GM23248 (cell line): ENCODE data around the gene ERICH2. TPM values are rescaled to one million over a fixed set of nuclear protein-coding genes. Genes with fewer than 3 reads are reported as not detected.
"Not testable (repeated sequence)": the region's sequence is repeated elsewhere in the genome, so short reads cannot be mapped to it uniquely, and the experiment has no call there.

Experiments
- DNase-seq: peaks from one replicate; pipeline ENCODE4 v3.0.0-alpha.2; 2015
- H2AFZ ChIP-seq: fragments of 200-600 bp; sonication (generic); 2 replicates; pipeline ENCODE4 v1.6.1; 2016; ENCODE audit warnings: antibody characterized with exemption
- H3F3A ChIP-seq: fragments of 200-600 bp; sonication (generic); 2 replicates; pipeline ENCODE4 v1.6.1; 2016; ENCODE audit warnings: mild to moderate bottlenecking, antibody characterized with exemption, mixed run types; ENCODE audit not compliant: insufficient read depth
- H3K27ac ChIP-seq: fragments of 200-600 bp; sonication (generic); 2 replicates; pipeline ENCODE4 v1.5.1; 2016; ENCODE audit warnings: mild to moderate bottlenecking
- H3K27me3 ChIP-seq: fragments of 200-600 bp; sonication (generic); replicated peaks from 2 replicates; pipeline ENCODE4 v1.6.1; 2016; ENCODE audit warnings: mild to moderate bottlenecking; ENCODE audit not compliant: insufficient read depth
- H3K36me3 ChIP-seq: fragments of 200-600 bp; sonication (generic); 2 replicates; pipeline ENCODE4 v1.6.1; 2016; ENCODE audit warnings: low read depth, mild to moderate bottlenecking
- H3K4me1 ChIP-seq: fragments of 200-600 bp; sonication (generic); 2 replicates; pipeline ENCODE4 v1.6.1; 2016; ENCODE audit warnings: mild to moderate bottlenecking; ENCODE audit not compliant: insufficient read depth
- H3K4me2 ChIP-seq: fragments of 200-600 bp; sonication (generic); one replicate; pipeline ENCODE4 v1.6.1; 2016; ENCODE audit warnings: mild to moderate bottlenecking; ENCODE audit not compliant: unreplicated experiment
- H3K4me3 ChIP-seq: fragments of 200-600 bp; sonication (generic); 2 replicates; pipeline ENCODE4 v1.5.1; 2016; ENCODE audit warnings: mild to moderate bottlenecking
- H3K79me2 ChIP-seq: fragments of 200-600 bp; sonication (generic); 2 replicates; pipeline ENCODE4 v1.6.1; 2016; ENCODE audit warnings: mild to moderate bottlenecking; ENCODE audit not compliant: insufficient read depth
- H3K9ac ChIP-seq: fragments of 200-600 bp; sonication (generic); 2 replicates; pipeline ENCODE4 v1.6.1; 2016; ENCODE audit warnings: mild to moderate bottlenecking
- H3K9me2 ChIP-seq: fragments of 200-600 bp; sonication (generic); 2 replicates; pipeline ENCODE4 v1.6.1; 2016; ENCODE audit warnings: mixed run types, mild to moderate bottlenecking, moderate library complexity; ENCODE audit not compliant: insufficient read depth
- H3K9me3 ChIP-seq: fragments of 200-600 bp; sonication (generic); one replicate; pipeline ENCODE4 v1.6.1; 2017; ENCODE audit warnings: low read depth
- H4K20me1 ChIP-seq: fragments of 200-600 bp; sonication (generic); 2 replicates; pipeline ENCODE4 v1.6.0; 2016; ENCODE audit not compliant: insufficient read depth
- EZH2 ChIP-seq: fragments of 200-600 bp; sonication (generic); IDR thresholded peaks from 2 replicates; pipeline ENCODE4 v1.6.1; 2018; ENCODE audit warnings: antibody characterized with exemption, mild to moderate bottlenecking; ENCODE audit not compliant: insufficient read depth, poor library complexity, severe bottlenecking
- EZH2phosphoT487 ChIP-seq: fragments of 200-600 bp; sonication (generic); IDR thresholded peaks from 2 replicates; pipeline ENCODE4 v1.6.1; 2018; ENCODE audit warnings: antibody characterized with exemption, moderate library complexity, mild to moderate bottlenecking, low read depth; ENCODE audit not compliant: insufficient read depth
- WGBS, 2 experiments: methylation state at CpG; one replicate each; pipeline ENCODE4 v1.1.6; 2015 to 2017; ENCODE audit warnings: low lambda C conversion rate in 2 of 2, low coverage in 1 of 2; ENCODE audit errors: missing lambda C conversion rate in 2 of 2; 5-methylcytosine and 5-hydroxymethylcytosine counted together
- in situ Hi-C: fragments of 300-500 bp; cut with MboI; formaldehyde crosslinking; loops from 2 replicates; pipeline ENCODE4 v1.15.0; 2020
- polyA plus RNA-seq: library from polyadenylated mRNA; unstranded; fragments of >200 nt; fragmentation: Nextera tagmentation; extraction: Ambion mirVana; gene quantifications from 2 replicates; pipeline ENCODE4 v1.2.1, GENCODE V29; 2016
- total RNA-seq: library from RNA; depleted of rRNA; stranded (reverse); fragments of >200 nt; shearing (Covaris generic); gene quantifications from 2 replicates; pipeline ENCODE4 v1.2.3, GENCODE V29; 2014

ERICH2 gene
- total and polyA plus RNA-seq, 2 experiments from 2014 or later = not detected

DNA sequence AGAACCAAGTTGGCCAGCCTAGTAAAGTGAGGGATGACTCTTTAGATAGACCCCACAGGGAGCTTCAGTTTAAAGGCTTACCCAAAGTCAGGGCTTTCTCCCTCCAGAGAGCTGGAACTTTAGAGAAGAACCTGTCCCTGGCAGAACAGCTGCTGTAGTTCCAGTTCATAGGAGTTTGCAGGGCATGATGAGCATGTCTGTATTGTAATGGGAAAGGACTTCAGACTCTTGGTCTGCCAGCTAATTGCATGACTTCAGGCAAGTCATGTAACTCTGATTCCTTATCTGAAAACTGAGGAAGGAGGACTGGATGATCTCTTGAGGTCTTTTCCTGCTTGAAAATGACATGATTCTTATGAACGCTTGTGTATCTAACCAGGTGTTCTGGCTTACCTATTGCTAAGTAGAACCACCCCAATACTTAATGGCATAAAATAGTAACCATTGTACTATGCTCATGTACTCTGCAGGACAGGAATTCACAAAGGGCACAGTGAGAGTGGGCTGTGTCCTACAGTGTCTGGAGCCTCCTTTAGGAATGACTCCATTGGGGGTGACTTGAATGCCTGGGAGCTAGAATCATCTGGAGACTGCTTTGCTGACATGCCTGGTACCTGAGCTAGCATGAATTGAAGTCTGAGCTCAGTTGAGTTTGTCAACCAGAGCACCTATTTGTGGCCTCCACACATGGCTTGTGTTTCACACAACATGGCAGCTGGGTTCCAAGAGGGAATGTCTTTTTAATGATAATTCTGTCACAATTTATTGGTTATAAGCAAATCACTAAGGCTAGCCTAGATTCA, 36.2 kb upstream of the ERICH2 start:
- in situ Hi-C loops = no loop called here
- Histone ChIP-seq H3K9me2 (no peaks in the 10 kb centered on the region), H3K27ac (no peak overlapping the region), H4K20me1 (no peaks in the 10 kb centered on the region), H3K4me3 (no peak overlapping the region), H3F3A (peaks cover 6% of the 10 kb centered on the region), H3K4me2 (no peak overlapping the region), H2AFZ (no peak overlapping the region), H3K9ac (no peak overlapping the region), H3K36me3 (no peaks in the 10 kb centered on the region), H3K27me3 (peaks cover 7% of the 10 kb centered on the region; the same call in 1 of the 2 replicates), H3K4me1 (peaks cover 7% of the 10 kb centered on the region), H3K9me3 (no peaks in the 10 kb centered on the region), H3K79me2 (no peaks in the 10 kb centered on the region)
- DNase-seq = no peak
- WGBS, 2 experiments = 0 to 5% methylated on average over 1 of the region's 1 CpG
- no peak for TF ChIP-seq EZH2

DNA sequence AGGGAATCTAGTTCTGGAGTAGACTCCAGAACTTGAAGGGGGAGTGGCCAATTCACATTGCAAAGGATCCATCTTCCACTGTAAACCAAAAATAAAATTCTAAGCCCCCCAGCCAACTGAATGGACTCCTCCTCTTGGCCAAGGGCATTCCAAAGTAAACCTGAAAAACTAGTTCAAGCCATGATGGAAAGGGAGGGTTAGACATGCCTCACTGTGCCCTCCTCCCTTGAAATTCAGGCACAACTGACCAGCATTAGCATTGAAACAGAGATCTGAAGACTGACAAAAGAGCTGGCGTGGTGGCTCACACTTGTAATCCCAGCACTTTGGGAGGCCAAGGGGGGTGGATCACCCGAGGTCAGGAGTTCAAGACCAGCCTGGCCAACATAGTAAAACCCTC, 35.6 kb upstream of the ERICH2 start:
- H3K4me1 ChIP-seq = peaks cover 12% of the 10 kb centered on the region
- H3K9me2 ChIP-seq, in situ Hi-C loops, H4K20me1 ChIP-seq, H2AFZ ChIP-seq, H3K27ac ChIP-seq, H3K4me3 ChIP-seq, H3F3A ChIP-seq, H3K9me3 ChIP-seq, H3K27me3 ChIP-seq, H3K4me2 ChIP-seq, H3K36me3 ChIP-seq, DNase-seq, H3K79me2 ChIP-seq, H3K9ac ChIP-seq: not testable (repeated sequence)
- 29 to 51% methylated on average over 2 of the region's 2 CpGs for WGBS, 2 experiments

DNA sequence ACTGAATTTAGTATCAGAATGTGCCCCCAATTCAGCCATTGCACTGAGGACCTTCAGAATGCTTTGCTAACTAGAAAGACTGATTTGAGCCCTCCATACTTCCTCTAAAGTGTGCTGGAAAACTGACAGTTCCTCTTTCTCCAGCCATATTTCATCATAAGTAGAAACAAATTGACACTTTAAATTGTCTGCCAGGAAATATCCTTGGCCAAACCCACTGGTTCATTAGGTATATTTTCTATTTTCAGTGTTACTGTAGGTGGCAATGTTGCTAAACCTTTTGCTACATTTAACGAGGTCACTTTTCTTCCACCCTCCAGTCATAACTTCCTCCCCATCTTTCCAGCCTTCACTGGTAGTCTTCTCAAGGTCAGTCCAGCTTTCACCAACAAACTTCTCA, 33.5 kb upstream of the ERICH2 start:
- no peaks in the 10 kb centered on the region for H3K9me2 ChIP-seq
- no peak overlapping the region for H2AFZ ChIP-seq
- H3K9me3 ChIP-seq = no peaks in the 10 kb centered on the region
- peaks cover 7% of the 10 kb centered on the region for H3K27me3 ChIP-seq
- H3K4me2 ChIP-seq = no peak overlapping the region
- no peaks in the 10 kb centered on the region for H4K20me1 ChIP-seq
- no peak overlapping the region for H3K9ac ChIP-seq
- H3K4me3 ChIP-seq = no peak overlapping the region
- no peak overlapping the region for H3K27ac ChIP-seq
- H3F3A ChIP-seq = peaks cover 9% of the 10 kb centered on the region
- no peaks in the 10 kb centered on the region for H3K36me3 ChIP-seq
- DNase-seq = no peak
- TF ChIP-seq EZH2phosphoT487 (no peak), EZH2 (no peak)
- whole genome bisulfite sequencing, 2 experiments = 59 to 71% methylated on average over 1 of the region's 1 CpG
- H3K79me2 ChIP-seq = no peaks in the 10 kb centered on the region
- H3K4me1 ChIP-seq = peaks cover 13% of the 10 kb centered on the region
- in situ Hi-C loops = no loop called here

DNA sequence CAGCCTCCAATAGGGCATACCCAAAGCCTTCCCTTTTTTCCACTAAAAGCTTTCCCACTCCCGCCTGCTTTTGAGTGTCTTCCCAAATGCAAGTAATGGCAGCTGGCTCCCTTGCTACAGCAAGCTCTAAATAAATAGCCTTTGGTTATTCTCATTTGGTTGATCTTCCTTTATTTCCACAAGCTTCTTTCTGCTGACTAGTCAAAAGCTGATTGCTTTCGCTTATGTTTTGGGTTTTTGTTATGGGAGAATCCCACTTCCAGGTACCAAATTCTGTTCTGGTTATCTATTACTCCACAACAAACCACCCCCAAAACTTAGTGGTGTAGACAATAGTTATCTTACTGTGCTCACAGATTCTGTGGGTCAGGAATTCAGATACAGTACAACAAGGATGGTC, 32.8 kb upstream of the ERICH2 start:
- Histone ChIP-seq H3K4me3 (no peak overlapping the region), H3K36me3 (no peaks in the 10 kb centered on the region), H2AFZ (no peak overlapping the region), H3K27ac (no peak overlapping the region), H3K9me2 (no peaks in the 10 kb centered on the region), H3K4me2 (no peak overlapping the region), H3K27me3 (peaks cover 7% of the 10 kb centered on the region), H4K20me1 (no peaks in the 10 kb centered on the region), H3K4me1 (peaks cover 13% of the 10 kb centered on the region), H3F3A (peaks cover 9% of the 10 kb centered on the region), H3K9me3 (no peaks in the 10 kb centered on the region), H3K79me2 (no peaks in the 10 kb centered on the region), H3K9ac (no peak overlapping the region)
- 90 to 92% methylated on average over 2 of the region's 2 CpGs for WGBS, 2 experiments
- in situ Hi-C loops = no loop called here
- TF ChIP-seq EZH2 (no peak), EZH2phosphoT487 (no peak)
- DNase-seq = no peak

DNA sequence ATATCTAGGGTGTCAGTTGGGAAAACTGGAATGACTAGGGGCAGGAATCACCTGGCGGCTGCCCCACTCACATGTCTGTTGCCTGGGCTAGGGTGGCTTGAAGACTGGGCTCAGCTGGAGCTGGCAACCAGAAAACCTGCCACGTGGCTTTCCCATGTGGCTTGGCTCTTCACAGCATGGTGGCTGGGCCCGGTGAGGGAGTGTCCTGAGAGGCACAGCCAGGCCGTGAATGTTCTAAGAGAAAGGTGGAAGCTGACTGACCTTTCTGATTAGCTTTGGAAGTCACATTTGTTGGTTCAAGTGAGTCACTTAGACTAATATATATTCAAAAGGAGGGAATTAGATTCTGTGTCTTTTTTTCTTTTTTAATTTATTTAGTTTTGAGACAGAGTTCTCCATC, 32.4 kb upstream of the ERICH2 start:
- no peak for DNase-seq
- no peak overlapping the region for H3K27ac ChIP-seq
- no peak overlapping the region for H2AFZ ChIP-seq
- in situ Hi-C loops = no loop called here
- H3K9me2 ChIP-seq = no peaks in the 10 kb centered on the region
- peaks cover 13% of the 10 kb centered on the region for H3K4me1 ChIP-seq
- H3K4me3 ChIP-seq = no peak overlapping the region
- H4K20me1 ChIP-seq = no peaks in the 10 kb centered on the region
- H3K9ac ChIP-seq = no peak overlapping the region
- peaks cover 7% of the 10 kb centered on the region for H3K27me3 ChIP-seq
- H3K9me3 ChIP-seq = no peaks in the 10 kb centered on the region
- H3K4me2 ChIP-seq = no peak overlapping the region
- H3K79me2 ChIP-seq = no peaks in the 10 kb centered on the region
- peaks cover 9% of the 10 kb centered on the region for H3F3A ChIP-seq
- TF ChIP-seq EZH2phosphoT487 (no peak), EZH2 (no peak)
- no peaks in the 10 kb centered on the region for H3K36me3 ChIP-seq
- 76 to 85% methylated on average over 4 of the region's 4 CpGs for whole genome bisulfite sequencing, 2 experiments
